H1 (cell line): ENCODE data around the gene CTLA4. TPM values are rescaled to one million over a fixed set of nuclear protein-coding genes. Genes with fewer than 3 reads are reported as not detected.

ENCODE experiments used
- CTCF ChIA-PET: fragments of 300-600 bp; sonication (Branson Sonifier 250); formaldehyde crosslinking; loops from one replicate; lab custom pipeline; 2021; ENCODE audit not compliant: partially characterized antibody; lab: Charles Lee
- POLR2A ChIA-PET: fragments of 300-600 bp; sonication (Branson Sonifier 250); formaldehyde crosslinking; loops from one replicate; lab custom pipeline; 2021; ENCODE audit warnings: inconsistent platforms; ENCODE audit not compliant: partially characterized antibody; lab: Charles Lee
- DNase-seq, 2 experiments: peaks; one replicate each; pipeline versions ENCODE4 v3.0.0 to v3.0.0-alpha.2; 2010 to 2022; ENCODE audit warnings: low spot score in 2 of 2, low read depth in 1 of 2, mixed read lengths in 1 of 2
- FAIRE-seq: peaks from 2 replicates; lab custom pipeline; 2011; peaks lifted over from hg19 to GRCh38; lab: Jason Lieb, UNC
- H2AFZ ChIP-seq: 2 replicates; pipeline ENCODE4 v1.8.1; 2012; ENCODE audit warnings: low read length, inconsistent platforms
- H2AK5ac ChIP-seq: 2 replicates; pipeline ENCODE4 v1.6.1; 2013; ENCODE audit warnings: low read depth, low read length
- H2BK120ac ChIP-seq: replicated peaks from 2 replicates; pipeline ENCODE3; 2013; ENCODE audit warnings: low read depth, low read length, inconsistent platforms
- H2BK12ac ChIP-seq: 2 replicates; pipeline ENCODE4 v1.6.1; 2013; ENCODE audit warnings: low read depth, low read length
- H2BK15ac ChIP-seq: 2 replicates; pipeline ENCODE4 v1.6.1; 2013; ENCODE audit warnings: low read length
- H2BK20ac ChIP-seq: 2 replicates; pipeline ENCODE4 v1.6.1; 2013; ENCODE audit warnings: low read length
- H2BK5ac ChIP-seq: 2 replicates; pipeline ENCODE4 v1.6.1; 2013; ENCODE audit warnings: low read depth, low read length
- H3K14ac ChIP-seq: 2 replicates; pipeline ENCODE4 v1.6.1; 2013; ENCODE audit warnings: inconsistent platforms; ENCODE audit not compliant: insufficient read length
- H3K18ac ChIP-seq: 2 replicates; pipeline ENCODE4 v1.6.1; 2013; ENCODE audit warnings: low read length; ENCODE audit errors: extremely low read depth
- H3K23ac ChIP-seq: 2 replicates; pipeline ENCODE4 v1.6.1; 2013; ENCODE audit warnings: inconsistent platforms; ENCODE audit not compliant: insufficient read length
- H3K23me2 ChIP-seq: 2 replicates; pipeline ENCODE4 v1.6.1; 2013; ENCODE audit warnings: low read depth, low read length
- H3K27ac ChIP-seq: 2 replicates; pipeline ENCODE4 v1.6.1; 2011; ENCODE audit warnings: low read depth, low read length, inconsistent platforms
- H3K27me3 ChIP-seq, 4 experiments: replicated peaks in 1 of 4; 1 replicate in 1 of 4; 2 replicates in 3 of 4; pipeline versions ENCODE4 v1.6.1 to v1.8.1; 2011 to 2013; ENCODE audit warnings: low read length in 3 of 4, mild to moderate bottlenecking in 3 of 4, inconsistent platforms in 2 of 4, mixed read lengths in 2 of 4, moderate library complexity in 1 of 4; ENCODE audit not compliant: control insufficient read depth in 3 of 4, insufficient read depth in 3 of 4; ENCODE audit errors: extremely low read depth in 1 of 4
- H3K36me3 ChIP-seq, 4 experiments: 2 replicates each; pipeline versions ENCODE4 v1.6.1 to v1.8.1; 2011 to 2013; ENCODE audit warnings: mild to moderate bottlenecking in 4 of 4, low read length in 3 of 4, moderate library complexity in 2 of 4, control low read depth in 1 of 4, inconsistent platforms in 1 of 4; ENCODE audit not compliant: insufficient read depth in 4 of 4, control insufficient read depth in 2 of 4
- H3K4ac ChIP-seq: replicated peaks from 2 replicates; pipeline ENCODE3; 2013; ENCODE audit warnings: low read length, low read depth, mixed read lengths, inconsistent platforms; ENCODE audit not compliant: insufficient read length
- H3K4me1 ChIP-seq, 4 experiments: replicated peaks in 1 of 4; 1 replicate in 1 of 4; 2 replicates in 3 of 4; pipeline versions ENCODE4 v1.6.1 to v1.8.1; 2011 to 2013; ENCODE audit warnings: low read length in 3 of 4, inconsistent platforms in 2 of 4, mixed read lengths in 1 of 4; ENCODE audit not compliant: insufficient read depth in 4 of 4, control insufficient read depth in 3 of 4
- H3K4me2 ChIP-seq, 2 experiments: 2 replicates each; pipeline versions ENCODE4 v1.6.1 to v1.8.1; 2011 to 2013; ENCODE audit warnings: low read depth in 2 of 2, low read length in 2 of 2, control low read depth in 1 of 2, inconsistent platforms in 1 of 2, mild to moderate bottlenecking in 1 of 2; ENCODE audit not compliant: insufficient read depth in 1 of 2
- H3K4me3 ChIP-seq, 4 experiments: fragments of 200-600, 300-600 bp in 1 of 4; sonication (generic), shearing (Covaris generic), sonication (Bioruptor Twin) in 1 of 4; 2 replicates each; pipeline versions ENCODE4 v1.5.1 to v1.8.1; 2011 to 2016; ENCODE audit warnings: low read length in 4 of 4, low read depth in 3 of 4, control low read depth in 2 of 4, inconsistent platforms in 2 of 4, mild to moderate bottlenecking in 2 of 4, mixed read lengths in 1 of 4, moderate library complexity in 1 of 4; ENCODE audit not compliant: insufficient read depth in 2 of 4; ENCODE audit errors: extremely low read depth in 1 of 4
- H3K56ac ChIP-seq: replicated peaks from 2 replicates; pipeline ENCODE3; 2013; ENCODE audit warnings: low read depth, mild to moderate bottlenecking, mixed read lengths, low read length, inconsistent platforms; ENCODE audit not compliant: insufficient read length
- H3K79me1 ChIP-seq: 2 replicates; pipeline ENCODE4 v1.6.1; 2013; ENCODE audit warnings: low read depth, low read length, control low read depth
- H3K79me2 ChIP-seq, 2 experiments: 2 replicates each; pipeline versions ENCODE4 v1.6.1 to v1.8.1; 2012 to 2013; ENCODE audit warnings: low read length in 2 of 2, mild to moderate bottlenecking in 2 of 2, inconsistent platforms in 1 of 2; ENCODE audit not compliant: insufficient read depth in 2 of 2, control insufficient read depth in 1 of 2
- H3K9ac ChIP-seq, 4 experiments: replicated peaks in 1 of 4; 1 replicate in 1 of 4; 2 replicates in 3 of 4; pipeline versions ENCODE4 v1.6.1 to v1.8.1; 2011 to 2013; ENCODE audit warnings: low read depth in 3 of 4, low read length in 3 of 4, control low read depth in 2 of 4, mild to moderate bottlenecking in 2 of 4, moderate library complexity in 2 of 4, inconsistent platforms in 1 of 4; ENCODE audit errors: extremely low read depth in 1 of 4
- H3K9me3 ChIP-seq, 2 experiments: 2 replicates each; pipeline versions ENCODE4 v1.6.1 to v1.8.1; 2012 to 2013; ENCODE audit warnings: mild to moderate bottlenecking in 2 of 2, moderate library complexity in 2 of 2, control low read depth in 1 of 2, inconsistent platforms in 1 of 2, low read depth in 1 of 2, low read length in 1 of 2, mixed read lengths in 1 of 2; ENCODE audit not compliant: insufficient read depth in 2 of 2
- H4K20me1 ChIP-seq, 2 experiments: replicated peaks in 1 of 2; 2 replicates each; pipeline versions ENCODE3 to v1.8.1; 2011 to 2013; ENCODE audit warnings: inconsistent platforms in 2 of 2, low read length in 2 of 2, mild to moderate bottlenecking in 1 of 2; ENCODE audit not compliant: insufficient read depth in 2 of 2, control insufficient read depth in 1 of 2
- H4K5ac ChIP-seq: 2 replicates; pipeline ENCODE4 v1.6.1; 2013; ENCODE audit warnings: low read length, low read depth, mixed read lengths, inconsistent platforms; ENCODE audit not compliant: insufficient read length
- H4K8ac ChIP-seq: 2 replicates; pipeline ENCODE4 v1.8.0; 2013; ENCODE audit warnings: mild to moderate bottlenecking, moderate library complexity, low read length, inconsistent platforms; ENCODE audit not compliant: insufficient read depth; ENCODE audit errors: extremely low read depth
- H4K91ac ChIP-seq: replicated peaks from 2 replicates; pipeline ENCODE3; 2013; ENCODE audit warnings: low read length, mixed read lengths, inconsistent platforms; ENCODE audit not compliant: insufficient read length
- ASH2L ChIP-seq: fragments of 200-600, 300-600 bp; sonication (generic); IDR thresholded peaks from one replicate; pipeline ENCODE4 v1.7.1; 2017; ENCODE audit warnings: low read length
- CREB1 ChIP-seq: IDR thresholded peaks from 2 replicates; pipeline ENCODE4 v1.6.1; 2012; ENCODE audit warnings: inconsistent platforms
- FOSL1 ChIP-seq: IDR thresholded peaks from 2 replicates; pipeline ENCODE4 v1.6.1; 2011; ENCODE audit warnings: mild to moderate bottlenecking, low read depth, low read length, moderate library complexity; ENCODE audit not compliant: insufficient read depth
- GABPA ChIP-seq: IDR thresholded peaks from 2 replicates; pipeline ENCODE4 v1.6.1; 2011; ENCODE audit warnings: mild to moderate bottlenecking, low read length, moderate library complexity, borderline replicate concordance; ENCODE audit not compliant: insufficient read depth
- KDM1A ChIP-seq: fragments of 200-600, 300-600 bp; sonication (generic); IDR thresholded peaks from 2 replicates; pipeline ENCODE4 v1.7.1; 2016; ENCODE audit warnings: mild to moderate bottlenecking, low read length, borderline replicate concordance
- NANOG ChIP-seq: IDR thresholded peaks from 2 replicates; pipeline ENCODE4 v1.6.1; 2011; ENCODE audit warnings: low read length, low read depth, mild to moderate bottlenecking, inconsistent platforms; ENCODE audit not compliant: insufficient read depth, poor library complexity, severe bottlenecking
- POU5F1 ChIP-seq: IDR thresholded peaks from 2 replicates; pipeline ENCODE4 v1.6.1; 2011; ENCODE audit warnings: low read depth, mild to moderate bottlenecking, low read length, moderate library complexity
- SIX5 ChIP-seq: IDR thresholded peaks from 2 replicates; pipeline ENCODE4 v1.6.1; 2011; ENCODE audit warnings: mild to moderate bottlenecking, low read depth, low read length
- SP1 ChIP-seq: IDR thresholded peaks from 2 replicates; pipeline ENCODE4 v1.6.1; 2011; ENCODE audit warnings: low read depth, low read length
- SP2 ChIP-seq: IDR thresholded peaks from 2 replicates; pipeline ENCODE4 v1.6.1; 2012; ENCODE audit warnings: mild to moderate bottlenecking, low read length, inconsistent platforms
- SP4 ChIP-seq: IDR thresholded peaks from 2 replicates; pipeline ENCODE4 v1.6.1; 2012; ENCODE audit warnings: low read length, inconsistent platforms
- USF2 ChIP-seq: IDR thresholded peaks from 2 replicates; pipeline ENCODE4 v1.6.1; 2011; ENCODE audit warnings: low read length, improper control_type of control experiment
- WGBS, 2 experiments: shearing (Covaris generic) in 1 of 2; methylation state at CpG; one replicate each; pipeline versions ENCODE4 v1.1.6 to v1.1.7; 2013 to 2015; ENCODE audit warnings: low lambda C conversion rate in 2 of 2, mixed read lengths in 2 of 2, inconsistent platforms in 1 of 2, low coverage in 1 of 2, missing lambda C conversion rate in 1 of 2; ENCODE audit not compliant: insufficient replicate concordance in 2 of 2, insufficient coverage in 1 of 2, insufficient read length in 1 of 2; ENCODE audit errors: extremely low coverage in 1 of 2, missing lambda C conversion rate in 1 of 2; 5-methylcytosine and 5-hydroxymethylcytosine counted together
- polyA plus RNA-seq, 7 experiments: library from polyadenylated mRNA; depleted of rRNA in 3 of 7; stranded (reverse) in 5 of 7; unstranded in 2 of 7; fragments of >200 nt in 5 of 7; fragments of 200-250 nt in 2 of 7; gene quantifications; 1 replicate in 5 of 7; 2 replicates in 1 of 7; 4 replicates in 1 of 7; pipeline versions ENCODE4 v1.2.1 to v1.2.3, GENCODE V29; 2011 to 2013; ENCODE audit warnings: missing spikeins in 2 of 7, mixed read lengths in 2 of 7
- total RNA-seq: library from RNA; stranded (reverse); fragmentation: NEBNext Ultra II Directional; extraction: Animal tissue kit (Norgen Biotek cat#: 25700); gene quantifications from 2 replicates; pipeline ENCODE4 v1.2.1, GENCODE V29; 2021
- TF ChIP-seq, protein P1 (sequence below): IDR thresholded peaks from 2 replicates; pipeline ENCODE4 v1.6.1; 2012; ENCODE audit warnings: low read length, inconsistent platforms

The CTLA4 gene
- total and polyA plus RNA-seq, 2 of the 8 experiments (the other 6 are each of a cell fraction or from before 2014, with no cell fraction given) = not detected

DNA sequence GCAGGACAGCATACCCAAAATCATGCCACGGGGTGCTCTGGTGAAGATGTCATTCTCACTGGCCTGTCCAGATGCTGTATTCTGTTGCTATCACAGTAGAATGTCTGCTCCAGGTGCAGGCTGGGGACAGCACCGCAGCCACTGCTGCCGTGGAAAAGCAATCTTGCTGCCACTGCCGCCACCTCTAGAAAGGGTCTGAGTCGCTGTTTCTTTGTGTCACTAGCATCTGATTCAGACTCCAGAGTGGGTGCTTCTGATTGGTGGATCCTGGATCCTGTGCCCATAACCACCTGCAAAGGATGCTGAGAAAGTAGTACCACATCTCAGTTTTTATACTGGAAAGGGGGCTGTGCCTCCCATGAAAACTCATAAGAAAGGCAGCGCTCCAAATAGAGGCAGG lies 45.3 kb upstream of the CTLA4 start:
- Histone ChIP-seq H3K23ac (no peak overlapping the region), H3K36me3 (no peaks in the 10 kb centered on the region), H3K79me1 (no peaks in the 10 kb centered on the region), H2BK120ac (no peak overlapping the region), H3K14ac (no peak overlapping the region), H2AFZ (no peak overlapping the region), H2BK20ac (no peak overlapping the region), H3K4ac (no peak overlapping the region), H3K56ac (no peak overlapping the region), H3K4me3 (no peak overlapping the region), H3K27ac (no peak overlapping the region), H2BK5ac (no peak overlapping the region), H3K27me3 (no peaks in the 10 kb centered on the region), H3K9me3 (peaks cover under 1 to 3% of the 10 kb centered on the region in 2 experiments; a peak in 2 of 4 replicates), H3K4me2 (no peak overlapping the region), H4K20me1 (no peaks in the 10 kb centered on the region), H4K91ac (no peak overlapping the region), H4K5ac (no peak overlapping the region), H3K9ac (no peak overlapping the region), H3K4me1 (no peaks in the 10 kb centered on the region), H2AK5ac (no peak overlapping the region), H2BK12ac (no peak overlapping the region), H4K8ac (no peak overlapping the region), H3K18ac (no peak overlapping the region), H3K79me2 (no peaks in the 10 kb centered on the region), H2BK15ac (no peak overlapping the region), H3K23me2 (no peaks in the 10 kb centered on the region)
- WGBS, 2 experiments = 88% methylated on average over 6 of the region's 6 CpGs; no CpG with 5 or more reads in 1 of the 2 experiments
- CTCF ChIA-PET = interaction anchor here (0.6 kb wide), 1 partner anchor 1545 kb away, joined by 4 read pairs; no protein-coding TSS in a partner anchor
- DNase-seq (no peak), FAIRE-seq (no peak)
- POLR2A ChIA-PET = no interaction called here
- TF ChIP-seq NANOG (no peak), KDM1A (no peak), SP4 (no peak), SP2 (no peak), FOSL1 (no peak), SIX5 (no peak), ASH2L (no peak), CREB1 (no peak), SP1 (no peak), POU5F1 (no peak), GABPA (no peak), USF2 (no peak)
- TF ChIP-seq, protein P1, sequence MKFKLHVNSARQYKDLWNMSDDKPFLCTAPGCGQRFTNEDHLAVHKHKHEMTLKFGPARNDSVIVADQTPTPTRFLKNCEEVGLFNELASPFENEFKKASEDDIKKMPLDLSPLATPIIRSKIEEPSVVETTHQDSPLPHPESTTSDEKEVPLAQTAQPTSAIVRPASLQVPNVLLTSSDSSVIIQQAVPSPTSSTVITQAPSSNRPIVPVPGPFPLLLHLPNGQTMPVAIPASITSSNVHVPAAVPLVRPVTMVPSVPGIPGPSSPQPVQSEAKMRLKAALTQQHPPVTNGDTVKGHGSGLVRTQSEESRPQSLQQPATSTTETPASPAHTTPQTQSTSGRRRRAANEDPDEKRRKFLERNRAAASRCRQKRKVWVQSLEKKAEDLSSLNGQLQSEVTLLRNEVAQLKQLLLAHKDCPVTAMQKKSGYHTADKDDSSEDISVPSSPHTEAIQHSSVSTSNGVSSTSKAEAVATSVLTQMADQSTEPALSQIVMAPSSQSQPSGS = no peak
